Upper lobe of left lung (tissue), 6 donors: ENCODE results near the gene MRPS31. TPM values are rescaled to one million over a fixed set of nuclear protein-coding genes. Genes with fewer than 3 reads are reported as not detected.

Experiments
- ATAC-seq, 2 donors: fragments of 200-7000 bp; cut with Tn5 transposase; one replicate each; pipeline ENCODE4 v1.9.1; 2022; ENCODE audit warnings: mild to moderate bottlenecking in 2 of 2, moderate library complexity in 2 of 2; ENCODE audit not compliant: low FRiP score in 2 of 2
- DNase-seq, 2 donors: peaks; one replicate each; pipeline ENCODE4 v3.0.0-alpha.2; 2019 to 2020
- H3K27ac ChIP-seq, 4 donors: fragments of 200-600 bp; sonication (generic); one replicate each; pipeline ENCODE4 v1.5.1; 2016 to 2019
- H3K27me3 ChIP-seq, 4 donors: fragments of 200-600 bp; sonication (generic); one replicate each; pipeline ENCODE4 v1.5.1; 2017 to 2019
- H3K36me3 ChIP-seq, 4 donors: fragments of 200-600 bp; sonication (generic); one replicate each; pipeline ENCODE4 v1.5.1; 2016 to 2019
- H3K4me1 ChIP-seq, 4 donors: fragments of 200-600 bp; sonication (generic); one replicate each; pipeline ENCODE4 v1.5.1; 2018 to 2019
- H3K4me3 ChIP-seq, 4 donors: fragments of 200-600 bp; sonication (generic); one replicate each; pipeline ENCODE4 v1.5.1; 2017 to 2019; ENCODE audit warnings: mild to moderate bottlenecking in 2 of 4, moderate library complexity in 1 of 4
- H3K9me3 ChIP-seq, 4 donors: fragments of 200-600 bp; sonication (generic); one replicate each; pipeline ENCODE4 v1.5.1; 2018 to 2019
- EP300 ChIP-seq, 4 donors: sonication (generic); formaldehyde crosslinking; IDR thresholded peaks; one replicate each; pipeline ENCODE4 v1.5.1; 2017; ENCODE audit warnings: antibody characterized with exemption in 4 of 4, control low read depth in 2 of 4
- POLR2A ChIP-seq, 4 donors: fragments of 450-650 bp; IDR thresholded peaks; one replicate each; pipeline ENCODE4 v1.5.1; 2016 to 2017; ENCODE audit warnings: antibody characterized with exemption in 4 of 4, mild to moderate bottlenecking in 2 of 4
- POLR2AphosphoS5 ChIP-seq, 2 donors: sonication (generic); formaldehyde crosslinking; IDR thresholded peaks; one replicate each; pipeline ENCODE4 v1.5.1; 2017; ENCODE audit warnings: antibody characterized with exemption in 2 of 2
- WGBS, 2 donors: methylation state at CpG; one replicate each; pipeline ENCODE4 v1.1.5; 2017 to 2018; 5-methylcytosine and 5-hydroxymethylcytosine counted together
- total RNA-seq, 6 donors: library from RNA; depleted of rRNA in 4 of 6; stranded (reverse); fragments of >200 nt in 4 of 6; gene quantifications; one replicate each; pipeline versions ENCODE4 v1.1.0 to v1.2.1, GENCODE V29; 2016 to 2021
- TF ChIP-seq, protein P1 (sequence below), 6 experiments: fragments of 450-650 bp in 4 of 6; fragments of 200-600 bp in 2 of 6; sonication (generic) in 2 of 6; IDR thresholded peaks; one replicate each; pipeline ENCODE4 v1.5.1; 2016 to 2019; ENCODE audit warnings: antibody characterized with exemption in 6 of 6
- donor health status: DM: no; HTN: no; CAD: no; lungs with moderate emphysema.
- donor health status: DM: no; HTN: yes; CAD: no; lungs with severe emphysema.

MRPS31 gene
- total RNA-seq, 6 donors from 2014 or later: 8.3 to 31.1 (median 14.8) TPM

DNA sequence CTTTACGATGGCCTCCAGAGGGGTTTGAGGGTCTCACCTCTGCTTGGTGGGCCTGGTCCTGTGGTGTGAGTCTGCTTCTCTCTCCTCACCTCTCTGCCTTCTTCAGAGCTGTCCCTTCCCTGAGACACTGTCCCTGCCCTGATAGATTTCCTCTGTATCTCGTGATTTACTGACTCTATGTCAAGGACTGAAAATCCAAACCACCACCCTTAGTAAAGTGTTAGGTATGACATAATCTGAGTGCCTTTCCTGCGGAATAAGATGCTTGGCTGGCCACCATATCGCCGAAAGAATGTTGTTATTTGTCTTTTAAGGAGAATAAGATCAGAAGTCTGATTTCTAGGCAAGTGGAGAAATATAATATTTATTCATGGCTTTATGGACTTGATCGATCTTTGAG lies 25.7 kb upstream of the MRPS31 start:
- ATAC-seq (no peak), DNase-seq (no peak)
- Histone ChIP-seq H3K36me3 (peaks cover 0 to 22% (median 4%) of the 10 kb centered on the region in 4 donors), H3K4me3 (no peak overlapping the region), H3K4me1 (no peaks in the 10 kb centered on the region), H3K27me3 (no peaks in the 10 kb centered on the region), H3K27ac (no peak overlapping the region), H3K9me3 (no peaks in the 10 kb centered on the region)
- WGBS, 2 donors: 85 to 86% methylated on average over 6 of the region's 6 CpGs
- TF ChIP-seq POLR2AphosphoS5 (IDR thresholded peaks at IDR 0.05) (no peak), POLR2A (IDR thresholded peaks at IDR 0.05) (no peak), EP300 (IDR thresholded peaks at IDR 0.05) (no peak)
- TF ChIP-seq, protein P1, sequence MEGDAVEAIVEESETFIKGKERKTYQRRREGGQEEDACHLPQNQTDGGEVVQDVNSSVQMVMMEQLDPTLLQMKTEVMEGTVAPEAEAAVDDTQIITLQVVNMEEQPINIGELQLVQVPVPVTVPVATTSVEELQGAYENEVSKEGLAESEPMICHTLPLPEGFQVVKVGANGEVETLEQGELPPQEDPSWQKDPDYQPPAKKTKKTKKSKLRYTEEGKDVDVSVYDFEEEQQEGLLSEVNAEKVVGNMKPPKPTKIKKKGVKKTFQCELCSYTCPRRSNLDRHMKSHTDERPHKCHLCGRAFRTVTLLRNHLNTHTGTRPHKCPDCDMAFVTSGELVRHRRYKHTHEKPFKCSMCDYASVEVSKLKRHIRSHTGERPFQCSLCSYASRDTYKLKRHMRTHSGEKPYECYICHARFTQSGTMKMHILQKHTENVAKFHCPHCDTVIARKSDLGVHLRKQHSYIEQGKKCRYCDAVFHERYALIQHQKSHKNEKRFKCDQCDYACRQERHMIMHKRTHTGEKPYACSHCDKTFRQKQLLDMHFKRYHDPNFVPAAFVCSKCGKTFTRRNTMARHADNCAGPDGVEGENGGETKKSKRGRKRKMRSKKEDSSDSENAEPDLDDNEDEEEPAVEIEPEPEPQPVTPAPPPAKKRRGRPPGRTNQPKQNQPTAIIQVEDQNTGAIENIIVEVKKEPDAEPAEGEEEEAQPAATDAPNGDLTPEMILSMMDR (IDR thresholded peaks at IDR 0.05): no peak

DNA sequence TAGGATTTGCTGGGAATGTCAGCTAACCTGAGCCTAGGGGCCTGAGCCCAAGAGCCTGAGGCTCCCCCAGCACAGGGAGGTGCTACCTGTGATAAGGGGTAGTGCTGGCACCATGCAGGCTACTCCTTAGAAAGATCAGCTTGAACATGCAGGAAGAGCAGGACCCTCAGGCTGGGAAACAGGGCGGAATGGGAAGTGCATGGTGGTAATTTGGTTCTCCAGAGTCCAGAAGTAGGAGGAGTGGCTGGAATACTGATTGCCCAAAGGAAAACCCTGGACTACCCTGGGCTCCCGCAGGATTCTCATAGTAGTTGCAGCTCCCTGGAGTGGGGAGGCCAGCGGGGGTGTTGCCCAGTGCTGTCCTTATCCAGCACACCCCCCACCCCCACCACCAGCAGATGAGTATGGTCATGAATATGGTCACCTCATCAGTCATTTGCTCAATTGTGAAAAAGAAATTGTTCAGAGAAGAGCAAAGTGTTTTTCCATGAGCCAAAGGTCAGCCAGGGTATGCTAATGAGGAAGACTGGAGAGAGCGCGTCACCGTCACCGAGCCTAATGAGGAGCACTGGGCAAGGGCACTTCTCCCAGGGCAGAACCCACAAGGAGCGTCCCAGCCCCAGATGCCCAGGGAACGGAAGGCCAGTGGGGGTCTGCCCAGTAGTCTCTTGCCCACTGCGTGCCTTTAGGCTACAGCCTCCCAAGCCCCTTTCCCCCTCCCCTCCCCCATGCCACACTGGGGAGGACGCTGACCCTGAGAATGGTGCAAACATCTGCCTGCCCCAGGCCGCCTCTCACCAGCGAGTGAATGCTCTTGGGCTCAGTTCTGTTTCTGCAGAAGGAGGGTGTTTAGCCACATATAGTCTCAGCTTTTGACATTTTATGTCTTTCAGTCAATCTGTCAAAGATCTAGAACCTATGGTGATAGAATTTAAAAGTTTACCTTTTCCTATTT lies 23.7 kb upstream of the MRPS31 start:
- peaks cover 0 to 8% (median 4%) of the 10 kb centered on the region in 4 donors for H3K36me3 ChIP-seq
- H3K4me3 ChIP-seq: no peak overlapping the region
- TF ChIP-seq POLR2A (IDR thresholded peaks at IDR 0.05): no peak
- TF ChIP-seq EP300 (IDR thresholded peaks at IDR 0.05): no peak
- TF ChIP-seq, protein P1 (IDR thresholded peaks at IDR 0.05): no peak
- TF ChIP-seq POLR2AphosphoS5 (IDR thresholded peaks at IDR 0.05): no peak
- DNase-seq (no peak), ATAC-seq (no peak)
- 90 to 92% methylated on average over 12 to 13 of the region's 13 CpGs for WGBS, 2 donors
- peaks cover 0 to 8% (median 7%) of the 10 kb centered on the region in 4 donors for H3K4me1 ChIP-seq
- H3K27ac ChIP-seq: no peak overlapping the region
- no peaks in the 10 kb centered on the region for H3K9me3 ChIP-seq
- no peaks in the 10 kb centered on the region for H3K27me3 ChIP-seq

DNA sequence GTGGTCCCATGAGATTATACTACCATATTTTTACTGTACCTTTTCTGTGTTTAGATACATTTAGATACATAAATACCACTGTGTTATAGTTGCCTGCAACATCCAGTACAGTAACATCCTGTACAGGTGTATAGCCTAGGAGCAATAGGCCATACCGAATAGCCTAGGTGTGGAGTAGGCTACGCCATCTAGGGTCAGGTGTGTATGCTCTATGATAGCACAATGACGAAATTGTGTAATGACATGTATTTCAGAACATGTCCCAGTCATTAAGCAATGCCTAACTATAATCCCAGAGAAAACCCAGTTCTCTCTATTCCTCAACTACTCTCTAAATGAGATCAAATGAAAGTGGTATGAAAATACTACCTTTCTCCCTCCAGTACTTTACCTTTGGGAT lies 22.3 kb upstream of the MRPS31 start:
- H3K36me3 ChIP-seq: peaks cover 0 to 8% (median 4%) of the 10 kb centered on the region in 4 donors
- H3K4me1 ChIP-seq: peaks cover 5 to 15% (median 12%) of the 10 kb centered on the region in 4 donors
- no peaks in the 10 kb centered on the region for H3K9me3 ChIP-seq
- no peaks in the 10 kb centered on the region for H3K27me3 ChIP-seq
- TF ChIP-seq POLR2A (IDR thresholded peaks at IDR 0.05) (no peak), POLR2AphosphoS5 (IDR thresholded peaks at IDR 0.05) (no peak), EP300 (IDR thresholded peaks at IDR 0.05) (no peak)
- TF ChIP-seq, protein P1 (IDR thresholded peaks at IDR 0.05): no peak
- H3K4me3 ChIP-seq: no peak overlapping the region
- no peak overlapping the region for H3K27ac ChIP-seq
- DNase-seq: no peak
- no peak for ATAC-seq
- WGBS, 2 donors: 82 to 93% methylated on average over 3 of the region's 3 CpGs

DNA sequence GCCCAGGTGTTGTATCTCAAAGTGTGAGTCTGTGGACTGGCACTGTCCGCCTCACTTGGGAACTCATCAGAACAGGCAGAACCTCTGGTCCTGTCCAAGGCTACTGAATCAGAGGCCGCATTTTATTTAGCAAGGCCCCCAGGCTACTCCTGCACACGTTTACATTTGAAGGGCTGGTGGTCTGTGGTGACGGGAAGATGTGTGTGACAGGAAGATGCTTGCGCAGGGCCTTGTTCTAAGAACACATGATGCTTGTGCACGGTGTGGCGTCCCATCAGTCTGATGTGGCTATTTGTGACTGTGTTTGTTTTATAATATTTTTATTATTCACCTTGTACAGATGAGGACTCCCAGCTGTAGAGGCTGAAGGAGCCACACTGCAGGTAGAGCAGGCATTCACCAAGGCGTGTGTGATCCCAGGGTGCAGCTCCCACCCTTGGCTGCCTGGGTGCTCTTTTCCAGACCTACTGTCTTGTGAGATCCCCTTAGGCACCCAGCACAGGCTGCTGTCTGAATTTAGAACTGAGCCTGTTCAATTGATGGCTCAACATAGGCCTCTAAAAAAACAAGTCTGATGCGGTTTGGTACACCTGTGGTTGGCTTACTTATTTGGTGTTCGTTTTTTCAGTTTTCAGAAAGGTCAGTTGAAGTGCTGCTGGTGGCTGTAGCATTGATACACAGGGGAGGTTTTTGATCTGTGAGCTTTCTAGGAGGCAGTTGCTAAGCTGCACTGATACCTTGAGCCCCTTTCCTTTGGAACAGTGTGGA lies 21.5 kb upstream of the MRPS31 start:
- no peaks in the 10 kb centered on the region for H3K27me3 ChIP-seq
- no peak overlapping the region for H3K27ac ChIP-seq
- no peak for TF ChIP-seq POLR2A (IDR thresholded peaks at IDR 0.05)
- TF ChIP-seq EP300 (IDR thresholded peaks at IDR 0.05): no peak
- TF ChIP-seq, protein P1 (IDR thresholded peaks at IDR 0.05): no peak
- no peak for TF ChIP-seq POLR2AphosphoS5 (IDR thresholded peaks at IDR 0.05)
- no peaks in the 10 kb centered on the region for H3K9me3 ChIP-seq
- no peak for ATAC-seq
- WGBS, 2 donors: 86 to 93% methylated on average over 10 of the region's 10 CpGs
- H3K4me3 ChIP-seq: no peak overlapping the region
- DNase-seq: no peak
- peaks cover 5 to 15% (median 12%) of the 10 kb centered on the region in 4 donors for H3K4me1 ChIP-seq
- H3K36me3 ChIP-seq: peaks cover 0 to 8% (median 4%) of the 10 kb centered on the region in 4 donors
